ENCODE results near the gene CUTC. TPM values are rescaled to one million over a fixed set of nuclear protein-coding genes. Genes with fewer than 3 reads are reported as not detected.

The CUTC gene
- 21.1 and 23.5 TPM in 2 replicates for total RNA-seq

GRCh38 chr10:99732033-99732842 is at the start of gene CUTC, which contains the start of gene COX15:
CUTC (plus strand) TSS chr10:99732234; CDS start chr10:99732349, 115 bp downstream.
COX15 (minus strand) TSS chr10:99732127; CDS start chr10:99732049, 78 bp downstream.

GRCh38 chr10:99782447-99783286 is 50.6 kb downstream of the CUTC start, which contains the start of gene ABCC2:
ABCC2 (plus strand) TSS chr10:99782640; CDS start chr10:99782845, 205 bp downstream.

Other genes starting within 250 kb of the CUTC start
- 0.14 and 0.89 TPM in 2 replicates for gene NKX2-3, start 199.3 kb upstream of the CUTC start, total RNA-seq
- gene SLC25A28, start 111.8 kb upstream of the CUTC start, total RNA-seq: 9.2 and 14.6 TPM in 2 replicates
- gene ENTPD7, start 72.7 kb upstream of the CUTC start, total RNA-seq: 49.6 and 67.7 TPM in 2 replicates
- gene COX15, start 107 bp upstream of the CUTC start, total RNA-seq: 32.4 and 33.3 TPM in 2 replicates
- gene ABCC2, start 50.4 kb downstream of the CUTC start, total RNA-seq: 0.65 and 0.89 TPM in 2 replicates